GM12874 (cell line): ENCODE data around the gene DNAAF1.

Source experiments
- TF ChIP-seq, protein P1 (sequence below): IDR thresholded peaks from 2 replicates; pipeline ENCODE4 v1.5.1; 2011; ENCODE audit warnings: low read depth, mild to moderate bottlenecking, control low read depth, low read length, moderate library complexity; ENCODE audit not compliant: insufficient read depth

DNAAF1 gene

DNA sequence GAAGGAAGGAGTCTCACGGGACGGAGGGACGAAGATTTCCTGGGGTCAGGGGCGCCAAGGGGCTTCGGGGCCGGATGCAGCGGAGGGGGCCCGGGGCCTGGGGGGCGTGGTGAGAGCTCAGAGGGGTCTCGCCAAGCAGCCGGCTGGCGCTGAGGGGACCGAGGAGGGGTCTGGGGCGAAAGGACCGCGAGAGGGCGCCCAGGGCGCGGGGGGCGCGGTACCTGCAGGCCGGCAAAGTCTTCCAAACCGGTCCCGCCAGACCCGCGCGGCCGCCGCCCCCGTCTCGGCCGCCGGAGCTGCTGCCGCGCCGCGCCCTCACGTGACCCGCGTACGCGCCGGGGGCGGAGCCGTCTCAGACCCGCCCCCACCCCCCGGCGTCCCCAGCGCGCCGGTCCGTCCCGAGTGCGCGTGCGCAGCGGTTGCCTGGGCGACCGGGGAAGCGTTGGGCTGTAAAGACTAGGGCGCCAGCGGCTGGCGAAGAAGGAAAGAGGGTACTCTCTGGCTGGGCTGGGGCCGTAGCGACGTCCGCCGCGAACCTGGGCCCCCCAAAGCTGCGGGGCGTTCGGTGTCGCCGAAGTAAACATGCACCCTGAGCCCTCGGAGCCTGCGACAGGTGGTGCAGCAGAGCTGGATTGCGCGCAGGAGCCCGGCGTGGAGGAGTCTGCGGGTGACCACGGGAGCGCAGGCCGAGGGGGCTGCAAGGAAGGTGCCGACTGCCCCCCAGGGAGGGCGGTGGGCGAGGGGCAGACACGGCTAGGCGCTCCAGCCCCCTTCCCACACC lies at the start of gene DNAAF1, which contains the start of gene HSDL1:
TSS of gene DNAAF1 (plus strand) at position 450 of the 781 bp plus-strand sequence. CDS start at position 583, 133 bp downstream.
TSS of gene HSDL1 (minus strand) at position 319 of the 781 bp plus-strand sequence. CDS start 13,856 bp downstream, outside the sequence.
- TF ChIP-seq, protein P1, sequence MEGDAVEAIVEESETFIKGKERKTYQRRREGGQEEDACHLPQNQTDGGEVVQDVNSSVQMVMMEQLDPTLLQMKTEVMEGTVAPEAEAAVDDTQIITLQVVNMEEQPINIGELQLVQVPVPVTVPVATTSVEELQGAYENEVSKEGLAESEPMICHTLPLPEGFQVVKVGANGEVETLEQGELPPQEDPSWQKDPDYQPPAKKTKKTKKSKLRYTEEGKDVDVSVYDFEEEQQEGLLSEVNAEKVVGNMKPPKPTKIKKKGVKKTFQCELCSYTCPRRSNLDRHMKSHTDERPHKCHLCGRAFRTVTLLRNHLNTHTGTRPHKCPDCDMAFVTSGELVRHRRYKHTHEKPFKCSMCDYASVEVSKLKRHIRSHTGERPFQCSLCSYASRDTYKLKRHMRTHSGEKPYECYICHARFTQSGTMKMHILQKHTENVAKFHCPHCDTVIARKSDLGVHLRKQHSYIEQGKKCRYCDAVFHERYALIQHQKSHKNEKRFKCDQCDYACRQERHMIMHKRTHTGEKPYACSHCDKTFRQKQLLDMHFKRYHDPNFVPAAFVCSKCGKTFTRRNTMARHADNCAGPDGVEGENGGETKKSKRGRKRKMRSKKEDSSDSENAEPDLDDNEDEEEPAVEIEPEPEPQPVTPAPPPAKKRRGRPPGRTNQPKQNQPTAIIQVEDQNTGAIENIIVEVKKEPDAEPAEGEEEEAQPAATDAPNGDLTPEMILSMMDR: peak; percentile 29; the same call in 1 of the 2 replicates

DNA sequence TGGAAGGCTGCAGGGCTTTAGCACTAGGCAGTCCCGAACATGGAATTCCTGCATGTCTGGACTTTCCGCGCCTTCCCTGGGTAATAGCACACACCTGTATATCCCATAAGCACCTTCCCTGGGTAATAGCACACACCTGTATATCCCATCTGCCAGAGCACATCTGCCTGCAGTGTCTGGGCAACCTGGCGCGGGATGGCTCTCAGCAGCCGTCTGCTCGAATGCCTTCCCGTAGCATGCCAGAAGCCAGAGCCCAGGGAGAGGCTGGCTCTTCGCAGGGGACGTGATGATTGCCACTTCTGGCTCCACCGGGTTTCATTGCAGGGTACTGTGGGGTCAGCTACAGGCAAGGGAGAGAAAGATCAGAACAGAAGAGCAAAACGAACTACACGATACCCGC lies 49.6 kb upstream of the DNAAF1 start:
- TF ChIP-seq, protein P1: no peak

DNA sequence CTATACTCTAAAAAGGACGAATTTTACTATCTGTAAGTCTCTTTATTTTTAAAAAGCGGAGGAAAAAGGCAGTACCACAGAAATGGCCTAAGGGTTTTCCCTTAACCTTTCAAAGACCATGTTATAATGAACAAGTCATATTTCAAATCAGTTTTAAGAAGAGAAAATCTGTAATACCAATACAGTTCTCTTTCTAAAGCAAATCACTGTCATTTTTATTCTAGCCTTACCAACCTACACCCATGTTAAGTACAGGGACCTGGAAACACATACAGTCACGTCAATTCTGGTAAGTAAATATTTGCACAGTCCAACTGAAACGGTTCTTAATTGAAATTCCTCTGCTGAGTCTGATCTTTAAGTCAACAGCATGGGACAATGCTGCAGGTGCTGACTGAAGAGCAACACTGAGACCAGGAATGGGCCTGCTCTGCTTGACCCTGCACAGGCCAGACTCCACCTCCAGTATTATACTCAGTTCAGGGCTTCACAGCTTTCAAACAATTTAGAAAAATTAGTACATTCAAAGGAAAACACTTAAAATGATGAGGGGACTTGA lies 48.6 kb upstream of the DNAAF1 start:
- TF ChIP-seq, protein P1: no peak

DNA sequence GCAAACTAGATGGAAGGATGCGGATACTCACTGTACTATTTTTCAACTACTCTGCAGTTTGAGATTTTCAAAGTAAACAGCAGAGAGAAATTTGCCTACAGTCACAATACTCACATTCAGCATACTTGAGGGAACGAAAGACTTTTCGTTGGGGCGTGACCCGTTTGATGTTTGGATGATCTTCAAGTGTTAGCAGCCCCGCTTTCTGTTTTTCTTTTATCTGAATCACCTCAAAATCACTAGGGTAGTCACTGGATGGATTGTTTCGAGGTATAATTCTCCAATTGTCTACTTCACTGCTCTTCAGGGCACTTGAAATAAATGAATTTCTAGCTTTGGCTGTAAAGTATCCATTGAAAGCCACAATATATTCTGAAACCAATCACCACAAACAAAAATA lies 46.2 kb upstream of the DNAAF1 start:
- TF ChIP-seq, protein P1: no peak

DNA sequence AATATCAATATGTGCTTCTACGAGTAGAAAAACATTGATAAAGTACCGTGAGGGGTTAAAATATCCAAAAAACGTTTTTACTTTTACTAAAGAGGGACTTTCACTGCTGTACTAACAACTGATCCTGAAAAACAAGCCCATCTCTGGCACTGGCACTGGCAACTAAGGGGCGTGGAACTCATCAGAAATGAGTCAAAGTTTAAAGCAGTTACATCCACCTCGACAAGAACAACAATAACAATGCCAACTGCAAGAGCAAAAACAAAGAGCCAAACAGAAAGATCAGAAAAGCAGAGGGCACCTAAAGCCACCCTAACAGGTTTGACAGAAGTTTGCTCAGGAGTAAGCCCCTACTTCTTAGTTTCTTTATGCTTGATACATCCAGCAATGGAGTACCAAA lies 41.4 kb upstream of the DNAAF1 start:
- TF ChIP-seq, protein P1: no peak

DNA sequence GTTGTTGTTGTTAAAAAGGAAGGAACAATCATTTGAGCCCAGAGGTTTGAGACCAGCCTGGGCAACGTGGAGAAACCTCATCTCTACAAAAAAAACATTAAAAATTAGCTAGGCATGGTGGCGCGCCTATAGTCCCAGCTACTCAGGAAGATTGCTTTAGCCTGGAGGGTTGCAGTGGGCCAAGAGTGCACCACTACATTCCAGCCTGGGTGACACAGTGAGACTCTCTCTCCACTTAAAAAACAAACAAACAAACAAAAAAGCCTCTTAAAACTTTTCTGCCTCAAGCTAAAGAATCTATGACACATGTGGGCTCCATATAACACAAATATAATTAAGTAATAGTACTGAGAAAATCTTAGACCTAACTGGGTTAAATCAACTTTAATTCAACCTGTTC lies 40.9 kb upstream of the DNAAF1 start:
- TF ChIP-seq, protein P1: no peak

DNA sequence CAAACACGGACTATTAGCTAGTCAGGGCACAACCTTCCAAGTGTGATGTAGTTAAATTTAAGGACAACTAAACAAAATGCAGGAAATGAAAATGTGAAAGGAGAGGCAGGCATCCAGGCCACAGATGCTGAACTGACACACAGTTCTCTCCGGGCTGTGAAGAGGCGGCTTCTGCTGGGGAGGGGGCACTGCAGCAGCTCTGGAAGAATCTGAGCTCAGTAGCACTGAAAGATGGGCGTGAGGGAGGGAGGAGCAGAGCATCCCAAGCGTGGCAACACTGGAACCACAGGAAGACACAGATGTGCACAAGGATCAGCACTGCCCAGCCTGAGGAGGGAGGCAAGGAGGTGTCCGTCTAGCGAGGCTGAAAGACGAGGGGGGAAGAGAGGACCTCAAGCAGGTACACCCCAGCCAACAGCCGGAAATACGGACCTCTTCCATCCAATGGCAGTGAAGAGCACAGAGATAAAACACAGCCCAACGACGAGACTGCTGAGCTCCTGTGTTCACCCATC lies 39.8 kb upstream of the DNAAF1 start:
- TF ChIP-seq, protein P1: no peak
